ENCODE data around the gene NOP56.

DNA sequence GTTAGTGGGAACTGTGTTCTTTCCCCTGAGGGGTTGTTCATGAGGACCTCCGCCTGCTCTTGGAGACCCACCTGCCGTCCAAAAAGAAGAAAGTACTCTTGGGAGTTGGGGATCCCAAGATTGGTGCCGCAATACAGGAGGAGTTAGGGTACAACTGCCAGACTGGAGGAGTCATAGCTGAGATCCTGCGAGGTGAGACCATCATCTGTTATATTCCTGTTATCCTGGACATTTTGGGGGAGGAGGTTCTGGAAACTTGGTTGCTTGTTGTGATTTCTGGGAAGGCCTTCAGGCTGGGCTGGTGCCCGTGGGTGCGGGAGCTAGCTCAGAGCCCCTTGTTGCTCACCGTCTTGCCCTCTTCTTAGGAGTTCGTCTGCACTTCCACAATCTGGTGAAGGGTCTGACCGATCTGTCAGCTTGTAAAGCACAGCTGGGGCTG, 2.0 kb downstream of the NOP56 start:
- TF ChIP-seq, protein P1, sequence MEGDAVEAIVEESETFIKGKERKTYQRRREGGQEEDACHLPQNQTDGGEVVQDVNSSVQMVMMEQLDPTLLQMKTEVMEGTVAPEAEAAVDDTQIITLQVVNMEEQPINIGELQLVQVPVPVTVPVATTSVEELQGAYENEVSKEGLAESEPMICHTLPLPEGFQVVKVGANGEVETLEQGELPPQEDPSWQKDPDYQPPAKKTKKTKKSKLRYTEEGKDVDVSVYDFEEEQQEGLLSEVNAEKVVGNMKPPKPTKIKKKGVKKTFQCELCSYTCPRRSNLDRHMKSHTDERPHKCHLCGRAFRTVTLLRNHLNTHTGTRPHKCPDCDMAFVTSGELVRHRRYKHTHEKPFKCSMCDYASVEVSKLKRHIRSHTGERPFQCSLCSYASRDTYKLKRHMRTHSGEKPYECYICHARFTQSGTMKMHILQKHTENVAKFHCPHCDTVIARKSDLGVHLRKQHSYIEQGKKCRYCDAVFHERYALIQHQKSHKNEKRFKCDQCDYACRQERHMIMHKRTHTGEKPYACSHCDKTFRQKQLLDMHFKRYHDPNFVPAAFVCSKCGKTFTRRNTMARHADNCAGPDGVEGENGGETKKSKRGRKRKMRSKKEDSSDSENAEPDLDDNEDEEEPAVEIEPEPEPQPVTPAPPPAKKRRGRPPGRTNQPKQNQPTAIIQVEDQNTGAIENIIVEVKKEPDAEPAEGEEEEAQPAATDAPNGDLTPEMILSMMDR (IDR thresholded peaks at IDR 0.05) = no peak
- no peak for TF ChIP-seq POLR2A (IDR thresholded peaks at IDR 0.05)
